HG03039 (cell line): ENCODE measurements around the gene DSCAM.

Experiments used
- ATAC-seq: cut with Tn5 transposase; IDR thresholded peaks from one replicate; pipeline ENCODE4 v1.9.1; 2021; ENCODE audit warnings: mild to moderate bottlenecking, moderate library complexity; ENCODE audit not compliant: unreplicated experiment

The DSCAM gene

GRCh38 chr21:40563900-40564299 is 283.1 kb downstream of the DSCAM start:
- ATAC-seq, result no peak

- ATAC-seq, result no peak
Measured at GRCh38 chr21:40562242-40563002, 284.5 kb downstream of the DSCAM start.

GRCh38 chr21:40556442-40556968 is 290.5 kb downstream of the DSCAM start:
- no peak for ATAC-seq

GRCh38 chr21:40555021-40555528 is 291.9 kb downstream of the DSCAM start:
- ATAC-seq, result no peak

- no peak for ATAC-seq
Measured at GRCh38 chr21:40553781-40554180, 293.2 kb downstream of the DSCAM start.

GRCh38 chr21:40547906-40548513 is 298.9 kb downstream of the DSCAM start:
- no peak for ATAC-seq

GRCh38 chr21:40546647-40547046 is 300.3 kb downstream of the DSCAM start:
- ATAC-seq, result no peak

- no peak for ATAC-seq
Measured at GRCh38 chr21:40540216-40540615, 306.7 kb downstream of the DSCAM start.

- no peak for ATAC-seq
Measured at GRCh38 chr21:40534886-40535285, 312.1 kb downstream of the DSCAM start.

GRCh38 chr21:40531431-40532110 is 315.4 kb downstream of the DSCAM start:
- no peak for ATAC-seq

- no peak for ATAC-seq
Measured at GRCh38 chr21:40531016-40531415, 315.9 kb downstream of the DSCAM start.

- no peak for ATAC-seq
Measured at GRCh38 chr21:40517646-40518045, 329.3 kb downstream of the DSCAM start.

GRCh38 chr21:40516335-40516734 is 330.6 kb downstream of the DSCAM start:
- ATAC-seq, result no peak

GRCh38 chr21:40512590-40512989 is 334.4 kb downstream of the DSCAM start:
- no peak for ATAC-seq

GRCh38 chr21:40507978-40508377 is 339.0 kb downstream of the DSCAM start:
- ATAC-seq, result no peak

- no peak for ATAC-seq
Measured at GRCh38 chr21:40505681-40506080, 341.3 kb downstream of the DSCAM start.

GRCh38 chr21:40505244-40505643 is 341.7 kb downstream of the DSCAM start:
- ATAC-seq, result no peak

- no peak for ATAC-seq
Measured at GRCh38 chr21:40504825-40505224, 342.1 kb downstream of the DSCAM start.

GRCh38 chr21:40496116-40496515 is 350.8 kb downstream of the DSCAM start:
- no peak for ATAC-seq

- no peak for ATAC-seq
Measured at GRCh38 chr21:40490408-40490807, 356.6 kb downstream of the DSCAM start.

GRCh38 chr21:40489001-40489400 is 358.0 kb downstream of the DSCAM start:
- ATAC-seq, result no peak

GRCh38 chr21:40481764-40482163 is 365.2 kb downstream of the DSCAM start:
- ATAC-seq, result no peak
